ENCODE results near the gene TXNDC16. TPM values are rescaled to one million over a fixed set of nuclear protein-coding genes. Genes with fewer than 3 reads are reported as not detected.

Gene TXNDC16
- total RNA-seq, 2 donors from 2014 or later, result 5.0 to 9.9 TPM

DNA sequence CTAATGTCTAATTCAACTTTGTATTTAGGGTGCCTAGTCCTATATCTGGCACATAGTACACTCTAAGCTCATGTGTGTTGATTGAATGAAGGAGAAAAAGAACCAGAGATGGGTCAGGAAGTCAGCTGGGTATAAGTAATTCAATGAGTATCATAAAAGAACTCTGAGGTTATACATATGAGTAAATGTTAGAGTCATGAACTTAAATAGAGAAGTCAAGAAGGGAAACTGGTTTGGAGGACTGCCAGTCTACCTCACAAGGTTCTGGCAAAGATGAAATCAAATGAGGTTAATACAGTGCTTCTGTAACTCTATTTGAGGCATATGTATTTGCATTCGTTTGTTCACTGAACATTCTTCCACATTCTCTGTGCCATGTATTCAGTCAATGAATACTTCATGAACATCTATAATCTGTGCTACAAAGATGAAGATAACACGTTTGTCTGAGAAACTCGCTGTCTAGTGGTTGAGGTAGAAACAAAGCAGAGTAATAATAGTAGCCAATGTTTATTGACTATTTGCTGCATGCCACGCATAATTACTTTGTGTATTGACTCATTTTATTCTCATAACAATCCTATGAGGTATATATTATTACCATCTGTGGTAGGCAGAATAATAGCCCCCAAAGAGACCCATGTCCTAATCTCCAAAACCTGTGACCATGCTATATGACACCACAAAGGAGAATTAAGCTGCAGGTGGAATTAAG is 149.3 kb downstream of the TXNDC16 start:
- intact Hi-C loops (cut with DNase I), result no loop called here
- DNase-seq (ENCODE audit: low spot score), result no peak

DNA sequence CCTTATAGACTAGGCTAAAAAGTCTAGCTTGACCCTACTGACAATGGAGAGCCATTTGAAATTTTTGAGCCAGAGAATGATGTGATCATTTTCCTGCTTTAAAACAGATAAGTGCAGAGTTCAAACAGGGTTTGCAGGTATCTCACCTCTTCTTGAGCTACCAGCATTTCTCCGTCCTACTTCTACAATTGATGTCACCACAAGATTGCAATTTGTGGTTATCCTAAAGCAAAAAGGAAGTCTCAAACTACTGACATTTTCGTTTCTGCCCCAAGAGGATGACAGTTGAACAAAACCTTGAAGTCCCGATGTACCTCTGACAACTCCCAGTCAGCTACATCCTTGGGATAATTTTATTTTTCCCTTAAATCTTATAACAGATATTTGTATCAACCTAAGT is 151.5 kb downstream of the TXNDC16 start:
- intact Hi-C loops (cut with DNase I), result no loop called here
- no peak for DNase-seq (ENCODE audit: low spot score)

DNA sequence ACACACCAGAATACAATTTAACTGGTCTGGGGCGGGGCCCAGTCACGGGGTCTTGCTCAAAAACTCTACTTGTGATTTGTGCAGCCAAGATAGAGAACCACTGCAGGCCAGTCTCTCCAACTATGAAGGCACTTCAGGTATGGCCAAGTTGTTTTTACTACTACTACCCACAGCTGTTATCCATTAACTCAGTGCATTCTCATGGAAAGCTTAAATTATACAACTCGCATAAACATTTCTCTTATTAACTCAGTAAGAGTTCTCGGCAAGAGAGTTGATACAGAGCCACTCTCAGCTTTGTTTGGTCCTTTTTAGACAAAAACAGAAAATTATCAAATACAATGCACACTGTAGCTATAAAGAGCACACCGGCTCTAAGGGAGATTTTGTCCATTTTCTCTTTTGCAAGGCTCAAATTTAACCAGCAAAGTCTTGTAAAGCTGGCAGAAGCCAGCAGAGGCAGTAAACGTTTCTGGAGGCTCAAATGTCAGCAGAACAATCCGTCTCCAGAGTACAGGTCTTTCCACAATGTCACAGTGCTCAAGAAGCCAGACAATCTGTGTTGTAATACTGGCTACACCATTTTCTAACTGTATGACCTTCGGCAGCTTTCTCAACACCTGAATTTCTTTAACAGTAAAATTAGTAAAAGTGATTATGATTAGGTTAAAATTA is 152.2 kb downstream of the TXNDC16 start:
- intact Hi-C loops (cut with DNase I), result no loop called here
- no peak for DNase-seq (ENCODE audit: low spot score)

DNA sequence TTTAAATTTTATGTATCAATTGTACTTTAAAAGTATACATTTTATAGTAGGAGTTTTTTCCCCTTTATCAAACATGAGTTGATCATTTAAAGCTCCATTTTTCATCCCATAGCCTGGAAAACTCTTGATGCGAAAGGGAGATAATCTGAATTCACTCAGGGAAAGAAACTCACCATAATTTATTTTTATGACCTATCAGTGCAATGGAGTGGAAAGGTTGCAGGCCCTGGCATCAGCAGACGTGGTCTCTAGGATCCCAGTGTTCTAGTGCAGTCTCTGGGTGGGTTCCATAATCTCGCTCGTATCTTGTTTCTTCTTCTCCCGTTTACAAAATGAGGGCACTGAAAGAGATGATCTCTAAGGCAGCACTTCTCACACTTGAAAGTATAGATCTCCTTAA is 153.2 kb downstream of the TXNDC16 start:
- no peak for DNase-seq (ENCODE audit: low spot score)
- intact Hi-C loops (cut with DNase I), result no loop called here

DNA sequence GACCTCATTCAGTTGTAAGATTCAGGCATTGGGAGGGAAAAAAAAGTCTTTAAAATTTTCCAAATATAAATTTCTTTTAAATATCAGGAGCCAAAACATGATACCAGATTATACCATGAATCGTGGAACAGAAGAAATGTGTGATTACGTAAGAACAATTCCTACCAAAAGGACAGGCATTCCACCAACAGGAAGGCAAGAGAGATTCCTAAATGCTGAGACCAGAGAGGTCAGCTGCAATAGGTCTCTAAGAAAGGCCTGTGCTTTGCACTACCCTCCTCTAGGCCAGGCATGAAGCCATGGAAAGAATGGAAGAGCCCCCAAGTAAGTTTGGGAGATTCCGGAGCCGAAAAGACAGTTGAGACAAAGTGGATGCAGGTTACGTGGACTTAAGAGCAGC is 154.5 kb downstream of the TXNDC16 start:
- intact Hi-C loops (cut with DNase I), result no loop called here
- DNase-seq (ENCODE audit: low spot score), result no peak

DNA sequence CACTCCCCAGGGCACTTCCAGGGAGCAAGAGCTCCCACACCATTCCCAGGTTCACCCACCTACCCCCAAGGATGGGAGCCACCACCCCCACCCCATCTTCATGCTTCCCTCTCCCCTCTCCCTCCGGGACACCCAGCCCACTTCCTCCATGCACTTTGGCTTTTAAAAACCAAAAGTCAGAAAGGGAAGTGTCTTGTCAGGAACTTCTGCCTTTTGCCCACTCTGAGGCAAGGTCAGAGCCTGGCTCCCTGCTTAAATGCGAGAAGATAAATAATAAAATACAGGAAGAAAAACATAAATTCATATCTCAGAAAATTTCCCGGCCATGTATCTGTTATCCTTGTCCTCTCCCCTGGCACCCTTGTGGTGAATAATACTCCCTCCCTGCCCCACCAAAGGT is 156.6 kb downstream of the TXNDC16 start:
- DNase-seq (ENCODE audit: low spot score), result no peak
- intact Hi-C loops (cut with DNase I), result no loop called here

DNA sequence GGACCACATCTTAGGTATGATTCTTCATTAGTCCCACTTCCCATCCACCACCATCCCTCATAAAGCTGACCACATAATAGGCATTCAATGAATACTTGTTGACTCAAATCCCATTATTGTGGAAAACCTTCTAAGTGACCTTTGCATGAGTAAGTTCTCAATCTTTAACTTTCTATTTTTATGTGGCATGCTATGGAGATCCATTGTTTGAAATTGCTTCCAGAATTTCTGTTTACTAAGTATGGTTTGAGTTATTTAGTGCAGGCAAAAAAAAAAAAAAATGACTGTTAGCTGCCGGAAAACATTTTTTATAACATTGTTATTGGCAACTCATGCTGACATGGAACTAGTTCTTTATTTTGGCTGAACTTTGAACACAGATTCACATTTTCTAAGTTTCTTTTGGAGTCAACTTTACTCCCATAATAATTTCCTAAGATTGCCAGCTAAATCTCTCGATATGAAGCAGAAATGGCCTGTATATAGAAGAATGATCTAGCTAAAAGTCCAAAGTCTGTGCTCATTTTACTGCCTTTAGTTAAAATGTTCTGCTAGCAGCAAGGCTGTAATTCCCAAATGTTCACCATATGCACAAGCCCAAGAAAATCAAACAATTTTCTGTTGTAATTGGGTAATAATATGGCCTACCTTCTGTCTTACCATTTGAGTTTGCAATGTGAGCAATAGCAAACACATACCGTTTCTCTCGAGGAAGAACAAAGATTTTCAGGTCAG is 160.3 kb downstream of the TXNDC16 start:
- no peak for DNase-seq (ENCODE audit: low spot score)
- intact Hi-C loops (cut with DNase I), result loop anchor here in 1 of 2 donors (5.0 kb wide), 1 partner anchor 240 kb away; no protein-coding TSS in a partner anchor

Other genes with a start within 250 kb of the TXNDC16 start
- 1 to 10 TPM; 5.3 to 7.4 TPM for gene PTGER2, start 238.2 kb downstream of the TXNDC16 start, total RNA-seq
- under 1 TPM; 0.32 to 0.33 TPM for gene GPR137C, start 331 bp upstream of the TXNDC16 start, total RNA-seq
- gene ERO1A, start 143.1 kb upstream of the TXNDC16 start, total RNA-seq, result 10 to 100 TPM; 36.5 to 54.6 TPM
- 10 to 100 TPM; 69.4 to 94.9 TPM for gene PSMC6, start 154.7 kb upstream of the TXNDC16 start, total RNA-seq
- gene STYX, start 177.7 kb upstream of the TXNDC16 start, total RNA-seq, result 10 to 100 TPM; 15.1 to 18.7 TPM
- gene GNPNAT1, start 239.1 kb upstream of the TXNDC16 start, total RNA-seq, result 10 to 100 TPM; 18.3 to 34.4 TPM